ENCODE measurements around the gene FARP1. TPM values are rescaled to one million over a fixed set of nuclear protein-coding genes. Genes with fewer than 3 reads are reported as not detected.

FARP1 gene
- total and polyA plus RNA-seq, 2 of the 8 experiments (the other 6 are each of a cell fraction or from before 2014, with no cell fraction given), result 24.7 to 104 TPM

- H2BK20ac ChIP-seq (ENCODE audit: low read length), result no peak overlapping the region
- no peak overlapping the region for H2BK5ac ChIP-seq (ENCODE audit: low read depth, low read length)
- FAIRE-seq (no peak), DNase-seq (ENCODE audit: low read depth in 1 of 2, low spot score in 2 of 2) (no peak)
- peaks cover 6% of the 10 kb centered on the region for H3K79me1 ChIP-seq (ENCODE audit: low read depth, low read length)
- H4K91ac ChIP-seq (replicated peaks; ENCODE audit: insufficient read length, low read length), result no peak overlapping the region
- H3K18ac ChIP-seq (ENCODE audit: extremely low read depth, low read length), result no peak overlapping the region
- no peaks in the 10 kb centered on the region for H3K36me3 ChIP-seq (ENCODE audit: control insufficient read depth in 2 of 4, insufficient read depth in 4 of 4, low read length in 3 of 4)
- H3K9me3 ChIP-seq (ENCODE audit: insufficient read depth in 2 of 2, low read depth in 1 of 2, low read length in 1 of 2), result no peaks in the 10 kb centered on the region
- no peaks in the 10 kb centered on the region for H3K23me2 ChIP-seq (ENCODE audit: low read depth, low read length)
- no peak overlapping the region for H3K23ac ChIP-seq (ENCODE audit: insufficient read length)
- no peak overlapping the region for H3K56ac ChIP-seq (replicated peaks; ENCODE audit: insufficient read length, low read depth, low read length)
- no peak overlapping the region for H2BK12ac ChIP-seq (ENCODE audit: low read depth, low read length)
- POLR2A ChIA-PET (ENCODE audit: partially characterized antibody), result no interaction called here
- peaks cover 0 to 3% of the 10 kb centered on the region in 2 experiments for H4K20me1 ChIP-seq (replicated peaks in 1 of 2; ENCODE audit: control insufficient read depth in 1 of 2, insufficient read depth in 2 of 2, low read length in 2 of 2)
- H3K27me3 ChIP-seq (replicated peaks in 1 of 4; ENCODE audit: control insufficient read depth in 3 of 4, extremely low read depth in 1 of 4, insufficient read depth in 3 of 4, low read length in 3 of 4), result no peaks in the 10 kb centered on the region
- WGBS, 2 experiments (ENCODE audit: extremely low coverage in 1 of 2, insufficient coverage in 1 of 2, insufficient read length in 1 of 2, insufficient replicate concordance in 2 of 2, low coverage in 1 of 2, low lambda C conversion rate in 2 of 2, missing lambda C conversion rate in 1 of 2), result 97% methylated on average over 7 of the region's 7 CpGs; no CpG with 5 or more reads in 1 of the 2 experiments
- no peak overlapping the region for H2AFZ ChIP-seq (ENCODE audit: low read length)
- no peak overlapping the region for H2AK5ac ChIP-seq (ENCODE audit: low read depth, low read length)
- H3K4me1 ChIP-seq (replicated peaks in 1 of 4; ENCODE audit: control insufficient read depth in 3 of 4, insufficient read depth in 4 of 4, low read length in 3 of 4), result no peaks in the 10 kb centered on the region; a peak in 1 of 7 replicates
- no peak overlapping the region for H2BK15ac ChIP-seq (ENCODE audit: low read length)
- H3K9ac ChIP-seq (replicated peaks in 1 of 4; ENCODE audit: extremely low read depth in 1 of 4, low read depth in 3 of 4, low read length in 3 of 4), result no peak overlapping the region
- no peak overlapping the region for H2BK120ac ChIP-seq (replicated peaks; ENCODE audit: low read depth, low read length)
- H3K14ac ChIP-seq (ENCODE audit: insufficient read length), result no peak overlapping the region
- no peak overlapping the region for H4K8ac ChIP-seq (ENCODE audit: extremely low read depth, insufficient read depth, low read length)
- H3K79me2 ChIP-seq (ENCODE audit: control insufficient read depth in 1 of 2, insufficient read depth in 2 of 2, low read length in 2 of 2), result peaks cover 0 to 34% of the 10 kb centered on the region in 2 experiments; a peak in 2 of 4 replicates
- no peak overlapping the region for H4K5ac ChIP-seq (ENCODE audit: insufficient read length, low read depth, low read length)
- CTCF ChIA-PET (ENCODE audit: partially characterized antibody), result interaction anchor here (0.5 kb wide), 1 partner anchor 212 kb away, joined by 3 read pairs; no protein-coding TSS in a partner anchor
- TF ChIP-seq BCL11A (IDR thresholded peaks at IDR 0.05; ENCODE audit: low read depth in 2 of 2, low read length in 2 of 2), result no peak
- TF ChIP-seq RBBP5 (IDR thresholded peaks at IDR 0.05; ENCODE audit: borderline replicate concordance, low read depth, low read length), result no peak
- no peak for TF ChIP-seq TAF7 (optimal IDR thresholded peaks at IDR 0.05; ENCODE audit: borderline replicate concordance, low read depth, low read length)
- H3K4me2 ChIP-seq (ENCODE audit: insufficient read depth in 1 of 2, low read depth in 2 of 2, low read length in 2 of 2), result no peak overlapping the region
- H3K4me3 ChIP-seq (ENCODE audit: extremely low read depth in 1 of 4, insufficient read depth in 2 of 4, low read depth in 3 of 4, low read length in 4 of 4), result no peak overlapping the region
- no peak overlapping the region for H3K27ac ChIP-seq (ENCODE audit: low read depth, low read length)
- no peak overlapping the region for H3K4ac ChIP-seq (replicated peaks; ENCODE audit: insufficient read length, low read depth, low read length)
Measured at GRCh38 chr13:98251708-98252107, 108.8 kb downstream of the FARP1 start.

Measured in H1 (cell line).